RPMI7951 (cell line): ENCODE data around the gene TMEM151B. TPM values are rescaled to one million over a fixed set of nuclear protein-coding genes. Genes with fewer than 3 reads are reported as not detected.

Source experiments
- DNase-seq: peaks from one replicate; pipeline ENCODE4 v3.0.0-alpha.2; 2012; ENCODE audit warnings: low read depth
- total RNA-seq: library from RNA; depleted of rRNA; stranded (reverse); fragments of >200 nt; shearing (Covaris generic); gene quantifications from 2 replicates; pipeline ENCODE4 v1.2.3, GENCODE V29; 2014

TMEM151B gene
- total RNA-seq, 1 experiment from 2014 or later, result 0.12 TPM

- DNase-seq, result no peak
Observed at GRCh38 chr6:44250718-44251123, 19.5 kb upstream of the TMEM151B start.

DNA sequence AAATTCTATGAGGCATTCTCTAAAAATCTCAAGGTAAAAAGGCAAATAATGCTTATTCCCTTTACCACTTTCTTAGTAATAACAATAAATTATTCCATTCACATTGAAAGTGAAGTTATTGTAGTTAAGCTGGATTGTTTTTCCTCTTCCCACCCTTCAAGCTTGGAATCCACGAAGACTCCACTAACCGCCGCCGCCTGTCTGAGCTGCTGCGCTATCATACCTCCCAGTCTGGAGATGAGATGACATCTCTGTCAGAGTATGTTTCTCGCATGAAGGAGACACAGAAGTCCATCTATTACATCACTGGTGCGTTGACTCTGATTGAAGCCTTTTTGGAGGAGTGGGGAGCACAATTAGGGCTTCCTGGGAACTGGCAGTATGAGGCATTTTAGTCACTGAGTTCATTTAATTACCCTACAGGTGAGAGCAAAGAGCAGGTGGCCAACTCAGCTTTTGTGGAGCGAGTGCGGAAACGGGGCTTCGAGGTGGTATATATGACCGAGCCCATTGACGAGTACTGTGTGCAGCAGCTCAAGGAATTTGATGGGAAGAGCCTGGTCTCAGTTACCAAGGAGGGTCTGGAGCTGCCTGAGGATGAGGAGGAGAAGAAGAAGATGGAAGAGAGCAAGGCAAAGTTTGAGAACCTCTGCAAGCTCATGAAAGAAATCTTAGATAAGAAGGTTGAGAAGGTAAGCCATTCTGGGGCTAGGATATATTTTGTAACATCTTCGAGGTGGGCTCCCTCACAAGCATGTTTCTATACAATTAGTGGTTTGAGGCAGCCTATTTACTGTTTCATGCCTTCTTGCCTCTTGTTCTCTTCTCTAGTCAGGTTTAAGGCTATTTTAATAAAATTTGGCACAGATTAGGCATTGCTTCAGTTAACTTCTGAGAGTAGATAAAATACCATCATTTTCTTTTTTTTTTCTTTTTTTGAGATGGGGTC, 18.4 kb upstream of the TMEM151B start:
- DNase-seq, result no peak

DNA sequence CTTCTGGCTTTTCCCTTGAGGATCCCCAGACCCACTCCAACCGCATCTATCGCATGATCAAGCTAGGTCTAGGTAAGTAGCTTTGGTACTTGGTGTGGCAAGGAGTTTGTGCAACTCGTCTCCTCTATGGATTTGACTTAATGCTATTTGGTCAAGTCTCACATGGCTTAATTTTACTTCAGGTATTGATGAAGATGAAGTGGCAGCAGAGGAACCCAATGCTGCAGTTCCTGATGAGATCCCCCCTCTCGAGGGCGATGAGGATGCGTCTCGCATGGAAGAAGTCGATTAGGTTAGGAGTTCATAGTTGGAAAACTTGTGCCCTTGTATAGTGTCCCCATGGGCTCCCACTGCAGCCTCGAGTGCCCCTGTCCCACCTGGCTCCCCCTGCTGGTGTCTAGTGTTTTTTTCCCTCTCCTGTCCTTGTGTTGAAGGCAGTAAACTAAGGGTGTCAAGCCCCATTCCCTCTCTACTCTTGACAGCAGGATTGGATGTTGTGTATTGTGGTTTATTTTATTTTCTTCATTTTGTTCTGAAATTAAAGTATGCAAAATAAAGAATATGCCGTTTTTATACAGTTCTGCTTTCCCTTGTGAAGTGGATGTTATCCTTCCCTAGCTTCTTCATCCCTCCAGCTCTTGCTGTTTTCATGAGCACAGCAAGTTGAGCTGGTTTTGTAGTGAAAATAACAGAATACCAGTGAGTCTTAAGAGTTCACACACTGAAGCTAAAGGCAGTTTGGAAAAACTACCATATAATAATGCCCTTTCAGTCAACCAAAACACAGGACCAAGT, 16.7 kb upstream of the TMEM151B start:
- peak; percentile 43 for DNase-seq

- no peak for DNase-seq
Observed at GRCh38 chr6:44254191-44255104, 15.8 kb upstream of the TMEM151B start.

GRCh38 chr6:44255105-44255808, 15.0 kb upstream of the TMEM151B start:
- peak; percentile 32 for DNase-seq

GRCh38 chr6:44255871-44256774, 14.1 kb upstream of the TMEM151B start:
- no peak for DNase-seq

DNA sequence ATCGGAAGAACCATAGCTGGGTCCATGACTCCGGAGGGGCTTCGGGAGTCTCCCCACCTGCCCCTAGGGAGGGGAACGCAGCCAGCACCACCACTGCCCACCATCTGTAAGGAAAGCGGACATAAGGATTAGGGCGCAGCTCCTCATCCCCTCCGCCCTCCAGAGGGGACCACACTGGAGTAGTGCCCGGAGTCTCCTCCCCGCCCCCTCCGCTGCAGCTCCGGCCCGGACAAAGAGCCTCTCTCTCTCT, 13.6 kb upstream of the TMEM151B start:
- DNase-seq, result no peak

- DNase-seq, result peak; percentile 78
Observed at GRCh38 chr6:44257025-44257752, 13.1 kb upstream of the TMEM151B start, which contains the start of gene SLC35B2. Gene SLC35B2 (minus strand): TSS chr6:44257528. CDS start chr6:44257410, 118 bp downstream.

GRCh38 chr6:44257753-44258324, 12.4 kb upstream of the TMEM151B start:
- DNase-seq, result no peak

GRCh38 chr6:44258325-44258863, 11.9 kb upstream of the TMEM151B start:
- no peak for DNase-seq

- DNase-seq, result no peak
Observed at GRCh38 chr6:44258921-44259320, 11.3 kb upstream of the TMEM151B start.

GRCh38 chr6:44260011-44260410, 10.2 kb upstream of the TMEM151B start:
- DNase-seq, result no peak

GRCh38 chr6:44260451-44261297, 9.6 kb upstream of the TMEM151B start:
- no peak for DNase-seq

DNA sequence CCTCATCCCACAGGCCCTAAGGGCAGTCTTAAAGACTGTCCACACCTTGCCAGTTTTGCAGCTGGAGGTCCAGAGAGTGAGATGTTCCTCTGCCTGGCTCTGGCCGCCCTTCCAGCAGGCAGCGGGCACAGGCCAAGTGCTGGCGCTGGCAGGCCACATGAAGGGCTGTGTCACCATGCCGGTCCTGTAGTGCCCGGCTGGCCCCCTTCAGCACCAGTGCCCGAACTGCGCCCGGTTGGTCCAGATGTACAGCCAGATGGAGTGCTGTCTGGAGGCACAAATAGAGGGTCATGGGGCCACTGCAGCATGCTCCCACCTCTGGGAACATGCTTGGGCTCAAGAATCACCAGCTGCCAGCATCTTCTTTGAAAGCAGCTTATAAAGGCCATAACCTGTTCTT, 8.7 kb upstream of the TMEM151B start:
- DNase-seq, result no peak

DNA sequence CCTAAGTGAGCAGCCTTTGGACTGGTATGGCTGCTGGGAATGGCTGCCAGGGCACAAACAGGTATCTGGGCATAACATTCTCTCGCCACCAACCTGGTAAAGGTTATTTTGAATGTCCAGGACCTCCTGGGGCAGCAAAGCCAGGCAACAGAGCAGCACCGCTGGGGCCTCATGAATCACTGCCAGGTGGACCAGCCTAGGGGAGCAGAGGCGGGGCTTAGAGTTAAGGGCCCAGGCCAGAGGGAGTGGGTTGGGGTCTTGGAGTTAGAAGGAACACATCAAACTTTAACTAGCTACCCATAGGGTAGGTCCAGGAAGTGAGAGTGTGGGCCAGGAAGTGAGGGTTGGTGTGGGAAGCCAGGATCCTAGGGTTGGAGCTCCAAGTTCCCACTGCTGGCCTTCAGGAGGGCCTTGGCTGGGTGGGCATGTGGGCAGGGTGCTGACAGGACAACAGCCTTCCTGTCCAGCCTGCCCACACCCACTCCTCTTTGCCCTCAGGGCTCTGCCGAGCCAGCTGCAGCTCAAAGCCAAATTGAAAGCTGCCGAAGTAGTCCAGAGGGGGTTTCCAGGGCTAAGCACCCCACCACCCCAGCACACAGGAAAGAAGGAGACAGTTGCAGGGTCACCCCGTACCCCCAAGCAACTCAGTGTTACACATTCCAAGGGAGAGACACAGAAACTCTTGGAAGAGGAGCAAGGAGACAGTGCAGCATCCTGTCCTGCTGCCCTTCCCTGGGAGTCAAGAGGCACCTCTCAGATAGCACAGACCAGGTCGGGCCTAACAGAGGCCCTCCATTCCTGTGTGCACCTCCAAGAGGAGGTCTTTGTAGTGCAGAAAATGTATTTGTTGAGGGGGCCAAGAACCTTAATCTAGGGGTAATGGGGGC, 7.5 kb upstream of the TMEM151B start:
- peak; percentile 23 for DNase-seq

GRCh38 chr6:44263354-44264100, 6.7 kb upstream of the TMEM151B start:
- peak; percentile 61 for DNase-seq
